SK-N-SH treated with all-trans-retinoic acid at 6 μM for 48 hours (cell line): ENCODE data around the gene CCDC68.
"Not testable (repeated sequence)": the region's sequence is repeated elsewhere in the genome, so short reads cannot be mapped to it uniquely, and the experiment has no call there.

Source experiments
- ATAC-seq: fragments of 200-7000 bp; cut with Tn5 transposase; 3 replicates; pipeline ENCODE4 v1.9.1; 2020; ENCODE audit warnings: mild to moderate bottlenecking, moderate library complexity
- ARNTL ChIP-seq: fragments of 450-650 bp; formaldehyde crosslinking; IDR thresholded peaks from 2 replicates; pipeline ENCODE4 v1.5.0; 2020; ENCODE audit warnings: low read depth, mild to moderate bottlenecking, moderate library complexity, borderline replicate concordance
- BACH2 ChIP-seq: fragments of 250-450 bp; sonication (Bioruptor Pico); IDR thresholded peaks from 2 replicates; pipeline ENCODE4 v1.9.0; 2021; ENCODE audit warnings: mild to moderate bottlenecking, borderline replicate concordance
- CREB5 ChIP-seq: fragments of 250-450 bp; sonication (Bioruptor Pico); IDR thresholded peaks from 2 replicates; pipeline ENCODE4 v1.5.1; 2020; ENCODE audit warnings: low read depth, mild to moderate bottlenecking, moderate library complexity
- CSDC2 ChIP-seq: fragments of 250-450 bp; sonication (Bioruptor Pico); IDR thresholded peaks from 2 replicates; pipeline ENCODE4 v1.5.0; 2020; ENCODE audit warnings: mild to moderate bottlenecking, moderate library complexity
- CSRNP3 ChIP-seq: fragments of 250-450 bp; sonication (Bioruptor Pico); IDR thresholded peaks from 2 replicates; pipeline ENCODE4 v1.5.1; 2021; ENCODE audit warnings: mild to moderate bottlenecking, moderate library complexity
- ESRRG ChIP-seq: fragments of 250-450 bp; sonication (Bioruptor Pico); IDR thresholded peaks from 2 replicates; pipeline ENCODE4 v1.6.1; 2021; ENCODE audit warnings: mild to moderate bottlenecking
- GLIS3 ChIP-seq: fragments of 250-450 bp; sonication (Bioruptor Pico); IDR thresholded peaks from 2 replicates; pipeline ENCODE4 v1.5.0; 2020; ENCODE audit warnings: mild to moderate bottlenecking, moderate library complexity
- ISL1 ChIP-seq: fragments of 250-450 bp; sonication (Bioruptor Pico); IDR thresholded peaks from 2 replicates; pipeline ENCODE4 v2.1.2; 2022; ENCODE audit warnings: mild to moderate bottlenecking, moderate library complexity
- OSR1 ChIP-seq: fragments of 250-450 bp; sonication (Bioruptor Pico); IDR thresholded peaks from 2 replicates; pipeline ENCODE4 v1.8.0; 2022; ENCODE audit warnings: moderate library complexity, mild to moderate bottlenecking, inconsistent platforms
- POU6F1 ChIP-seq: fragments of 250-450 bp; sonication (Bioruptor Pico); IDR thresholded peaks from 2 replicates; pipeline ENCODE4 v1.8.0; 2021; ENCODE audit warnings: low read depth, mild to moderate bottlenecking, moderate library complexity, borderline replicate concordance
- PPARA ChIP-seq: fragments of 250-450 bp; sonication (Bioruptor Pico); IDR thresholded peaks from 2 replicates; pipeline ENCODE4 v1.5.0; 2020; ENCODE audit warnings: mild to moderate bottlenecking, borderline replicate concordance
- RARB ChIP-seq: fragments of 250-450 bp; sonication (Bioruptor Pico); IDR thresholded peaks from 2 replicates; pipeline ENCODE4 v1.8.0; 2021; ENCODE audit warnings: mild to moderate bottlenecking, moderate library complexity
- SNAI2 ChIP-seq: fragments of 250-450 bp; sonication (Bioruptor Pico); IDR thresholded peaks from 2 replicates; pipeline ENCODE4 v1.5.0; 2020; ENCODE audit warnings: mild to moderate bottlenecking, moderate library complexity
- TCF4 ChIP-seq: fragments of 250-450 bp; sonication (Bioruptor Pico); IDR thresholded peaks from 2 replicates; pipeline ENCODE4 v1.8.0; 2021; ENCODE audit warnings: mild to moderate bottlenecking, moderate library complexity, borderline replicate concordance
- TOX ChIP-seq: fragments of 250-450 bp; sonication (Bioruptor Pico); IDR thresholded peaks from 2 replicates; pipeline ENCODE4 v1.8.0; 2021; ENCODE audit warnings: mild to moderate bottlenecking, moderate library complexity, borderline replicate concordance
- ZC3H10 ChIP-seq: fragments of 250-450 bp; sonication (Bioruptor Pico); IDR thresholded peaks from 2 replicates; pipeline ENCODE4 v1.5.1; 2021; ENCODE audit warnings: mild to moderate bottlenecking, moderate library complexity
- ZFP3 ChIP-seq: fragments of 250-450 bp; sonication (Bioruptor Pico); IDR thresholded peaks from 2 replicates; pipeline ENCODE4 v1.5.0; 2020; ENCODE audit warnings: mild to moderate bottlenecking, moderate library complexity
- ZFP30 ChIP-seq: fragments of 450-650 bp; formaldehyde crosslinking; IDR thresholded peaks from 2 replicates; pipeline ENCODE4 v1.5.0; 2022; ENCODE audit warnings: mild to moderate bottlenecking, moderate library complexity
- ZNF565 ChIP-seq: fragments of 450-650 bp; formaldehyde crosslinking; conservative IDR thresholded peaks from 2 replicates; pipeline ENCODE4 v1.5.0; 2020; ENCODE audit warnings: low read depth, mild to moderate bottlenecking, moderate library complexity
- ZNF70 ChIP-seq: fragments of 450-650 bp; formaldehyde crosslinking; IDR thresholded peaks from 2 replicates; pipeline ENCODE4 v1.5.0; 2020; ENCODE audit warnings: mild to moderate bottlenecking, moderate library complexity
- ZNF8 ChIP-seq: fragments of 450-650 bp; formaldehyde crosslinking; IDR thresholded peaks from 2 replicates; pipeline ENCODE4 v1.5.0; 2020; ENCODE audit warnings: mild to moderate bottlenecking, moderate library complexity
- TF ChIP-seq, protein P1 (sequence below): fragments of 250-450 bp; sonication (Bioruptor Pico); IDR thresholded peaks from 2 replicates; pipeline ENCODE4 v1.8.0; 2020; ENCODE audit warnings: mild to moderate bottlenecking, moderate library complexity, borderline replicate concordance
- TF ChIP-seq, protein P2 (sequence below): fragments of 250-450 bp; sonication (Bioruptor Pico); IDR thresholded peaks from 2 replicates; pipeline ENCODE4 v1.5.0; 2020; ENCODE audit warnings: mild to moderate bottlenecking, moderate library complexity

Gene CCDC68

GRCh38 chr18:54973046-54973445 lies 13.8 kb upstream of the CCDC68 start:
- no peak for ATAC-seq
- TF ChIP-seq ZNF70 (CRISPR knock-in tag) (no peak), RARB (no peak), CSDC2 (CRISPR knock-in tag) (no peak), CREB5 (CRISPR knock-in tag) (no peak), TCF4 (CRISPR knock-in tag) (no peak), OSR1 (no peak), TOX (CRISPR knock-in tag) (no peak), BACH2 (CRISPR knock-in tag) (no peak), ISL1 (CRISPR knock-in tag) (no peak), ZFP3 (CRISPR knock-in tag) (no peak), ZNF565 (CRISPR knock-in tag) (no peak), ZNF8 (CRISPR knock-in tag) (no peak), ARNTL (no peak), CSRNP3 (CRISPR knock-in tag) (no peak), POU6F1 (CRISPR knock-in tag) (no peak), ZFP30 (no peak), ZC3H10 (CRISPR knock-in tag) (no peak), SNAI2 (CRISPR knock-in tag) (no peak)
- TF ChIP-seq, protein P1, sequence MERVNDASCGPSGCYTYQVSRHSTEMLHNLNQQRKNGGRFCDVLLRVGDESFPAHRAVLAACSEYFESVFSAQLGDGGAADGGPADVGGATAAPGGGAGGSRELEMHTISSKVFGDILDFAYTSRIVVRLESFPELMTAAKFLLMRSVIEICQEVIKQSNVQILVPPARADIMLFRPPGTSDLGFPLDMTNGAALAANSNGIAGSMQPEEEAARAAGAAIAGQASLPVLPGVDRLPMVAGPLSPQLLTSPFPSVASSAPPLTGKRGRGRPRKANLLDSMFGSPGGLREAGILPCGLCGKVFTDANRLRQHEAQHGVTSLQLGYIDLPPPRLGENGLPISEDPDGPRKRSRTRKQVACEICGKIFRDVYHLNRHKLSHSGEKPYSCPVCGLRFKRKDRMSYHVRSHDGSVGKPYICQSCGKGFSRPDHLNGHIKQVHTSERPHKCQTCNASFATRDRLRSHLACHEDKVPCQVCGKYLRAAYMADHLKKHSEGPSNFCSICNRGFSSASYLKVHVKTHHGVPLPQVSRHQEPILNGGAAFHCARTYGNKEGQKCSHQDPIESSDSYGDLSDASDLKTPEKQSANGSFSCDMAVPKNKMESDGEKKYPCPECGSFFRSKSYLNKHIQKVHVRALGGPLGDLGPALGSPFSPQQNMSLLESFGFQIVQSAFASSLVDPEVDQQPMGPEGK (CRISPR knock-in tag), result no peak
- TF ChIP-seq, protein P2, sequence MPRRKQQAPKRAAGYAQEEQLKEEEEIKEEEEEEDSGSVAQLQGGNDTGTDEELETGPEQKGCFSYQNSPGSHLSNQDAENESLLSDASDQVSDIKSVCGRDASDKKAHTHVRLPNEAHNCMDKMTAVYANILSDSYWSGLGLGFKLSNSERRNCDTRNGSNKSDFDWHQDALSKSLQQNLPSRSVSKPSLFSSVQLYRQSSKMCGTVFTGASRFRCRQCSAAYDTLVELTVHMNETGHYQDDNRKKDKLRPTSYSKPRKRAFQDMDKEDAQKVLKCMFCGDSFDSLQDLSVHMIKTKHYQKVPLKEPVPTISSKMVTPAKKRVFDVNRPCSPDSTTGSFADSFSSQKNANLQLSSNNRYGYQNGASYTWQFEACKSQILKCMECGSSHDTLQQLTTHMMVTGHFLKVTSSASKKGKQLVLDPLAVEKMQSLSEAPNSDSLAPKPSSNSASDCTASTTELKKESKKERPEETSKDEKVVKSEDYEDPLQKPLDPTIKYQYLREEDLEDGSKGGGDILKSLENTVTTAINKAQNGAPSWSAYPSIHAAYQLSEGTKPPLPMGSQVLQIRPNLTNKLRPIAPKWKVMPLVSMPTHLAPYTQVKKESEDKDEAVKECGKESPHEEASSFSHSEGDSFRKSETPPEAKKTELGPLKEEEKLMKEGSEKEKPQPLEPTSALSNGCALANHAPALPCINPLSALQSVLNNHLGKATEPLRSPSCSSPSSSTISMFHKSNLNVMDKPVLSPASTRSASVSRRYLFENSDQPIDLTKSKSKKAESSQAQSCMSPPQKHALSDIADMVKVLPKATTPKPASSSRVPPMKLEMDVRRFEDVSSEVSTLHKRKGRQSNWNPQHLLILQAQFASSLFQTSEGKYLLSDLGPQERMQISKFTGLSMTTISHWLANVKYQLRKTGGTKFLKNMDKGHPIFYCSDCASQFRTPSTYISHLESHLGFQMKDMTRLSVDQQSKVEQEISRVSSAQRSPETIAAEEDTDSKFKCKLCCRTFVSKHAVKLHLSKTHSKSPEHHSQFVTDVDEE (CRISPR knock-in tag), result no peak

GRCh38 chr18:54968807-54969206 lies 9.5 kb upstream of the CCDC68 start:
- no peak for ATAC-seq
- TF ChIP-seq ISL1 (CRISPR knock-in tag) (no peak), ZNF70 (CRISPR knock-in tag) (no peak), OSR1 (no peak), ZFP3 (CRISPR knock-in tag) (no peak), ZNF8 (CRISPR knock-in tag) (no peak), CSRNP3 (CRISPR knock-in tag) (no peak), ZFP30 (no peak), PPARA (no peak), BACH2 (CRISPR knock-in tag) (no peak), GLIS3 (no peak), RARB (no peak), POU6F1 (CRISPR knock-in tag) (no peak), CSDC2 (CRISPR knock-in tag) (no peak), ARNTL (no peak), ESRRG (CRISPR knock-in tag) (no peak), TOX (CRISPR knock-in tag) (no peak), TCF4 (CRISPR knock-in tag) (no peak)
- TF ChIP-seq, protein P1 (CRISPR knock-in tag), result no peak

- ATAC-seq, result not testable (repeated sequence)
Observed at GRCh38 chr18:54968237-54968636, 9.0 kb upstream of the CCDC68 start.
